Measurements from ENCODE around the gene CASKIN2. TPM values are rescaled to one million over a fixed set of nuclear protein-coding genes. Genes with fewer than 3 reads are reported as not detected.

The CASKIN2 gene
- total and polyA plus RNA-seq, 10 of the 15 experiments (the other 5 are each of a cell fraction or from before 2014, with no cell fraction given), result 0.02 to 2.7 (median 0.44) TPM; not detected in 1

GRCh38 chr17:75551266-75551665 is 35.9 kb upstream of the CASKIN2 start:
- Histone ChIP-seq H3K9me3 (replicated peaks; ENCODE audit: control insufficient read depth, insufficient read depth, low read length) (no peaks in the 10 kb centered on the region), H2AFZ (ENCODE audit: control insufficient read depth, low read depth, low read length) (no peak overlapping the region), H3K79me2 (ENCODE audit: control insufficient read depth, insufficient read depth, low read length) (no peaks in the 10 kb centered on the region), H3K27me3 (replicated peaks in 1 of 2; ENCODE audit: control insufficient read depth in 2 of 2, insufficient read depth in 2 of 2, low read length in 1 of 2) (no peaks in the 10 kb centered on the region), H3K27ac (ENCODE audit: control insufficient read depth, insufficient read depth) (no peak overlapping the region), H3K4me1 (ENCODE audit: control insufficient read depth, insufficient read depth, low read length) (no peaks in the 10 kb centered on the region), H3K4me3 (no peak overlapping the region), H4K20me1 (ENCODE audit: control insufficient read depth, insufficient read depth) (no peaks in the 10 kb centered on the region), H3K9ac (ENCODE audit: control insufficient read depth, insufficient read depth, low read length) (no peak overlapping the region), H3K4me2 (ENCODE audit: control insufficient read depth, insufficient read depth) (no peak overlapping the region), H3K36me3 (ENCODE audit: control insufficient read depth in 2 of 2, insufficient read depth in 2 of 2, low read length in 1 of 2) (no peaks in the 10 kb centered on the region)
- ATAC-seq (no peak), FAIRE-seq (no peak), DNase-seq (ENCODE audit: low read depth, low spot score) (no peak)
- intact Hi-C loops (cut with micrococcal nuclease; ENCODE audit: unreplicated experiment), result no loop called here
- ChIA-PET RAD21 (ENCODE audit: unreplicated experiment) (no interaction called here), POLR2A (interaction anchor here (0.6 kb wide), 1 partner anchor 35 kb away, joined by 7 read pairs; no protein-coding TSS in a partner anchor), CTCF (interaction anchor here (1.0 to 1.6 kb wide), 3 partner anchors 35 to 82 kb away, joined by 3 to 6 read pairs (median 4); partner anchors contain the start of genes SMIM5 and TSEN54), SMC1A (ENCODE audit: uncharacterized antibody, unreplicated experiment) (no interaction called here)
- BruUV-seq (replicated peaks), result no TSS peak
- TF ChIP-seq PML (IDR thresholded peaks at IDR 0.05; ENCODE audit: low read length), result no peak
- in situ Hi-C loops (cut with MboI), result no loop called here
- 59% methylated on average over 7 of the region's 7 CpGs for WGBS (ENCODE audit: insufficient coverage, insufficient replicate concordance, low lambda C conversion rate, missing lambda C conversion rate)

DNA sequence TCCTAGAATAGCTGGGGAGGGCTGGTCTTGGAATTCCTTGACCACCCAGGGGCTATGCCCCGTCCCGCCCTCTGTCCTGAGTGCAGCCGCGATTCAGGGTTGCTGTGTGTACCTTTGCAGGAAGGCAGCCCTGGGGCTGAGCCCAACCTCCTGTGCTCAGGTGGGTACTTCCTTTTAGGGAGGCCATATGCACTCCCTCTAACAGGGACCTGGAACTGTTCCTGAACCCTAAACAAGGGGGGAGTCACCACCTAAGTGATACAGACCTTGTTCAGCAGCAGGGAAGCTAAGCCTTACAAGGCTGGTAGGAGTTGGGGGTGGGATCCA is 34.8 kb upstream of the CASKIN2 start:
- ChIA-PET SMC1A (ENCODE audit: uncharacterized antibody, unreplicated experiment) (no interaction called here), CTCF (interaction anchor here (1.0 kb wide), 1 partner anchor 33 kb away, joined by 3 read pairs; the partner anchor contains the start of gene TSEN54), POLR2A (no interaction called here), RAD21 (ENCODE audit: unreplicated experiment) (interaction anchor here (1.1 kb wide), 1 partner anchor 8 kb away, joined by 4 read pairs; no protein-coding TSS in a partner anchor)
- WGBS (ENCODE audit: insufficient coverage, insufficient replicate concordance, low lambda C conversion rate, missing lambda C conversion rate), result 93% methylated on average over 4 of the region's 4 CpGs
- no peaks in the 10 kb centered on the region for H3K27me3 ChIP-seq (replicated peaks in 1 of 2; ENCODE audit: control insufficient read depth in 2 of 2, insufficient read depth in 2 of 2, low read length in 1 of 2)
- intact Hi-C loops (cut with micrococcal nuclease; ENCODE audit: unreplicated experiment), result no loop called here
- TF ChIP-seq, protein P1, sequence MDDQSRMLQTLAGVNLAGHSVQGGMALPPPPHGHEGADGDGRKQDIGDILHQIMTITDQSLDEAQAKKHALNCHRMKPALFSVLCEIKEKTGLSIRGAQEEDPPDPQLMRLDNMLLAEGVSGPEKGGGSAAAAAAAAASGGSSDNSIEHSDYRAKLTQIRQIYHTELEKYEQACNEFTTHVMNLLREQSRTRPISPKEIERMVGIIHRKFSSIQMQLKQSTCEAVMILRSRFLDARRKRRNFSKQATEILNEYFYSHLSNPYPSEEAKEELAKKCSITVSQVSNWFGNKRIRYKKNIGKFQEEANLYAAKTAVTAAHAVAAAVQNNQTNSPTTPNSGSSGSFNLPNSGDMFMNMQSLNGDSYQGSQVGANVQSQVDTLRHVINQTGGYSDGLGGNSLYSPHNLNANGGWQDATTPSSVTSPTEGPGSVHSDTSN (IDR thresholded peaks at IDR 0.05; ENCODE audit: insufficient replicate concordance, low read depth, low read length), result no peak
- no peak for TF ChIP-seq RCOR1 (conservative IDR thresholded peaks at IDR 0.05; ENCODE audit: low read depth, low read length)
- TF ChIP-seq SMAD1 (IDR thresholded peaks at IDR 0.05; ENCODE audit: low read depth, partially characterized antibody), result no peak
- TF ChIP-seq GATAD2B (conservative IDR thresholded peaks at IDR 0.05; ENCODE audit: low read depth), result no peak
- TF ChIP-seq, protein P2, sequence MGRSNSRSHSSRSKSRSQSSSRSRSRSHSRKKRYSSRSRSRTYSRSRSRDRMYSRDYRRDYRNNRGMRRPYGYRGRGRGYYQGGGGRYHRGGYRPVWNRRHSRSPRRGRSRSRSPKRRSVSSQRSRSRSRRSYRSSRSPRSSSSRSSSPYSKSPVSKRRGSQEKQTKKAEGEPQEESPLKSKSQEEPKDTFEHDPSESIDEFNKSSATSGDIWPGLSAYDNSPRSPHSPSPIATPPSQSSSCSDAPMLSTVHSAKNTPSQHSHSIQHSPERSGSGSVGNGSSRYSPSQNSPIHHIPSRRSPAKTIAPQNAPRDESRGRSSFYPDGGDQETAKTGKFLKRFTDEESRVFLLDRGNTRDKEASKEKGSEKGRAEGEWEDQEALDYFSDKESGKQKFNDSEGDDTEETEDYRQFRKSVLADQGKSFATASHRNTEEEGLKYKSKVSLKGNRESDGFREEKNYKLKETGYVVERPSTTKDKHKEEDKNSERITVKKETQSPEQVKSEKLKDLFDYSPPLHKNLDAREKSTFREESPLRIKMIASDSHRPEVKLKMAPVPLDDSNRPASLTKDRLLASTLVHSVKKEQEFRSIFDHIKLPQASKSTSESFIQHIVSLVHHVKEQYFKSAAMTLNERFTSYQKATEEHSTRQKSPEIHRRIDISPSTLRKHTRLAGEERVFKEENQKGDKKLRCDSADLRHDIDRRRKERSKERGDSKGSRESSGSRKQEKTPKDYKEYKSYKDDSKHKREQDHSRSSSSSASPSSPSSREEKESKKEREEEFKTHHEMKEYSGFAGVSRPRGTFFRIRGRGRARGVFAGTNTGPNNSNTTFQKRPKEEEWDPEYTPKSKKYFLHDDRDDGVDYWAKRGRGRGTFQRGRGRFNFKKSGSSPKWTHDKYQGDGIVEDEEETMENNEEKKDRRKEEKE (IDR thresholded peaks at IDR 0.05), result no peak
- TF ChIP-seq SPI1 (IDR thresholded peaks at IDR 0.05; ENCODE audit: borderline replicate concordance, insufficient read depth, low read depth, low read length), result no peak
- DNase-seq (ENCODE audit: low read depth, low spot score) (no peak), FAIRE-seq (no peak), ATAC-seq (no peak)
- no peaks in the 10 kb centered on the region for H4K20me1 ChIP-seq (ENCODE audit: control insufficient read depth, insufficient read depth)
- H3K4me3 ChIP-seq, result no peak overlapping the region
- no TSS peak for BruUV-seq (replicated peaks)
- H3K36me3 ChIP-seq (ENCODE audit: control insufficient read depth in 2 of 2, insufficient read depth in 2 of 2, low read length in 1 of 2), result no peaks in the 10 kb centered on the region
- no peak overlapping the region for H3K27ac ChIP-seq (ENCODE audit: control insufficient read depth, insufficient read depth)
- no peaks in the 10 kb centered on the region for H3K9me3 ChIP-seq (replicated peaks; ENCODE audit: control insufficient read depth, insufficient read depth, low read length)
- no peak overlapping the region for H2AFZ ChIP-seq (ENCODE audit: control insufficient read depth, low read depth, low read length)
- H3K4me2 ChIP-seq (ENCODE audit: control insufficient read depth, insufficient read depth), result no peak overlapping the region
- no peaks in the 10 kb centered on the region for H3K79me2 ChIP-seq (ENCODE audit: control insufficient read depth, insufficient read depth, low read length)
- no peaks in the 10 kb centered on the region for H3K4me1 ChIP-seq (ENCODE audit: control insufficient read depth, insufficient read depth, low read length)
- in situ Hi-C loops (cut with MboI), result no loop called here
- no peak overlapping the region for H3K9ac ChIP-seq (ENCODE audit: control insufficient read depth, insufficient read depth, low read length)

All from GM12878 (cell line).